Renal cortical epithelial cell (primary cell): ENCODE data around the gene DNAJC25. TPM values are rescaled to one million over a fixed set of nuclear protein-coding genes. Genes with fewer than 3 reads are reported as not detected.
"Not testable (repeated sequence)": the region's sequence is repeated elsewhere in the genome, so short reads cannot be mapped to it uniquely, and the experiment has no call there.

Experiments
- DNase-seq: peaks from one replicate; pipeline ENCODE4 v3.0.0-alpha.2; 2011; ENCODE audit warnings: low read depth
- total RNA-seq: library from RNA; depleted of rRNA; stranded (reverse); fragments of >200 nt; gene quantifications from 2 replicates; pipeline ENCODE4 v1.2.3, GENCODE V29; 2014

Gene DNAJC25
- total RNA-seq, 1 donor from 2014 or later, result 20.2 TPM

DNA sequence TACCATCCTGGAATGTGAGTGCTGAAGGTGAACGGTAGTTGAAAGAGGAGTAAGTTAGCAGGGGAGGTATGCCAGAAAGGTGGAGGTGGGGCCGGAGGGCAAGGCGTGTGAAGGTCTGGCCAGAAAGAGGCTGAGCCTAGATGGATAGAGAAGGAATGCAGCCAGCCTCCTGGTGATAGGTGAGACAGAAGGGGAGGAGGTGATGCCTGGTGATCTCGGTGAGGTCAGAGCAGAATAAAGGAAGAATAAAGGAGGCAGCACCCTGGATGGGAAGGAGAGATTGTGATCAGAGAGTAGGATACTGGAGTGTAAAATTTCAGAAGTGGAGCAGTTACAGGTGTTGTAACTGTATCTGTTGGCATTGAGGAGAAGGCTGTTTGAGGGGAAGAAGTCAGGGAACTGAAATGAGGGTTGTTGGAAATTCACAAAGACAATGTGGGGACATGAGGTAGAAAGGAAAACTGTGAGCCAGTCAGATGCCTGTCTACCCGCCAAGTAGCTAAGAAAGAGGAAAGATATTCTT lies 32.2 kb downstream of the DNAJC25 start:
- DNase-seq, result peak; percentile 15

DNA sequence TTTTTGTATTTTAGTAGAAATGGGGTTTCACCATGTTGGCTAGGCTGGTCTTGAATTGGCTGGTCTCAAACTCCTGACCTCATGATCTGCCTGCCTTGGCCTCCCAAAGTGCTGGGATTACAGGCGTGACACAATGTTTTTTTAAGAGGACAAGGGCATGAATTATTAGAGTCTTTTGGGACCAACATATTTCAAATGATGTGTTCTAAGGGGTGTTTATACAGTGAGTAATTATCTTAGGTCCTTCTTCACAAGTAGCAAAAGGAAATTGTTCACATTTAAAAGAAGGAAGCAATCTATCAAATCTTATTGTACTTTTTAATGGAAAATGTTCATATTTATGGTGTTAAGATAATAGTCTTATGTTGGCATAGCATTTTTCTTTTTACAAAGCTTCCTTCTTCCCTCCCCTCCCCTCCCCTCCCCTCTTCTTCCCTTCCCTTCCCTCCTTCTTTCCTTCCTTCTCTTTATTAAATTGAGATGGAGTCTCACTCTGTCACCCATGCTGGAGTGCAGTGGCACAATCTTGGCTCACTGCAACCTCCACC lies 37.0 kb downstream of the DNAJC25 start:
- no peak for DNase-seq

DNA sequence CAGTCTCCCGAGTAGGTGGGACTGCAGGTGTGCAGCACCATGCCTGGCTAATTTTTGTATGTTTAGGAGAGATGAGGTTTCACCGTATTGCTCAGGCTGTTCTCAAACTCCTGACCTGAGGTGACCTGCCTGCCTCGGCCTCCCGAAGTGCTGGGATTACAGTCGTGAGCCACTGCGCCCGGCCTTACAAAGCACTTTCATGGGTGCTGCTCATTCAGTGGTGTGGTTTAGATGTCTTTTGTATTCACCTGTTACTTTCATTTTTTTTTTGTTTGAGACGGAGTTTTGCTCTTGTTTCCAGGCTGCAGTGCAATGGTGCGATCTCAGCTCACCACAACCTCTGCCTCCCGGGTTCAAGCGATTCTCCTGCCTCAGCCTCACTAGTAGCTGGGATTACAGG lies 37.5 kb downstream of the DNAJC25 start:
- not testable (repeated sequence) for DNase-seq

GRCh38 chr9:111674319-111674718 lies 43.2 kb downstream of the DNAJC25 start:
- DNase-seq, result no peak

DNA sequence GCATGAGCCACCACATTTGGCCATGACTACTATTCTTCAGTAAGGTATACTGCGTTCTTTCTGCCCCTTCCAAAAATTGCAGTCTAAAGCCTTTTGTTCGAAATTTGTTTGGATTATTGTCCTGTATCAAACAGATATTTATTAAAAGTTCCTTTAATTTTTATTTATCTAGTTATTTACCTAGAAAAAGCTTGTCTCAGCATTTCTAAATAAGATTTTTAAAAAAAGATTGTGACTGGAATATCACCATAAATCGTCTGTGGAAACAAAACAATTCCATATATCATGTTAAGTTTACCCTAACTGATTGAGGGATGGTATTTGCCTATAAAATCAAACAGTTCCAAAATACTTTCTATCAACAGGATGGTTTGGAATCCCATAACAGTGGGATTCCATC lies 45.0 kb downstream of the DNAJC25 start:
- DNase-seq, result no peak

- DNase-seq, result no peak
These were observed 47.2 kb downstream of the DNAJC25 start for GRCh38 chr9:111678293-111678692.

GRCh38 chr9:111679199-111679598 lies 48.1 kb downstream of the DNAJC25 start:
- no peak for DNase-seq

GRCh38 chr9:111683392-111683791 lies 52.3 kb downstream of the DNAJC25 start:
- no peak for DNase-seq

- peak; percentile 67 for DNase-seq
These were observed 60.7 kb downstream of the DNAJC25 start for GRCh38 chr9:111691672-111692329.

- DNase-seq, result no peak
These were observed 65.7 kb downstream of the DNAJC25 start for GRCh38 chr9:111696796-111697195.

GRCh38 chr9:111700776-111701175 lies 69.6 kb downstream of the DNAJC25 start:
- peak; percentile 18 for DNase-seq

Other genes with a start within 250 kb of the DNAJC25 start
- gene ECPAS, start 147.0 kb upstream of the DNAJC25 start, total RNA-seq, result 116 and 131 TPM in 2 replicates
- 5.7 and 6.7 TPM in 2 replicates for gene ZNF483, start 106.2 kb upstream of the DNAJC25 start, total RNA-seq
- 106 and 167 TPM in 2 replicates for gene PTGR1, start 31.7 kb upstream of the DNAJC25 start, total RNA-seq
- 114 and 126 TPM in 2 replicates for gene GNG10, start 30.3 kb downstream of the DNAJC25 start, total RNA-seq
- 0.30 TPM in 1 of 2 replicates, not detected in the other for gene SHOC1, start 163.6 kb downstream of the DNAJC25 start, total RNA-seq